Esophagus (tissue), 2 donors: Measurements from ENCODE around the gene RUNX1. TPM values are rescaled to one million over a fixed set of nuclear protein-coding genes. Genes with fewer than 3 reads are reported as not detected.
A peak's percentile ranks its signal among the peaks of the same experiment; 100 is the strongest.

Experiments
- H3K27ac ChIP-seq, 2 donors: one replicate each; pipeline ENCODE4 v1.5.1; 2013; ENCODE audit warnings: low read depth in 2 of 2, mild to moderate bottlenecking in 2 of 2, inconsistent platforms in 1 of 2, low read length in 1 of 2, moderate library complexity in 1 of 2
- H3K27me3 ChIP-seq, 2 donors: one replicate each; pipeline ENCODE4 v1.6.1; 2013; ENCODE audit warnings: low read length in 2 of 2, control low read depth in 1 of 2, mild to moderate bottlenecking in 1 of 2; ENCODE audit not compliant: insufficient read depth in 2 of 2, control insufficient read depth in 1 of 2
- H3K36me3 ChIP-seq, 2 donors: one replicate each; pipeline ENCODE4 v1.6.1; 2013; ENCODE audit warnings: low read length in 1 of 2; ENCODE audit not compliant: control insufficient read depth in 2 of 2, insufficient read depth in 2 of 2
- H3K4me1 ChIP-seq, 2 donors: one replicate each; pipeline ENCODE4 v1.6.1; 2013; ENCODE audit warnings: low read length in 1 of 2; ENCODE audit not compliant: control insufficient read depth in 2 of 2, insufficient read depth in 2 of 2
- H3K4me3 ChIP-seq, 2 donors: one replicate each; pipeline ENCODE4 v1.5.1; 2013; ENCODE audit warnings: low read length in 2 of 2, mild to moderate bottlenecking in 2 of 2, low read depth in 1 of 2, moderate library complexity in 1 of 2
- H3K9me3 ChIP-seq, 2 donors: one replicate each; pipeline ENCODE4 v1.6.1; 2013; ENCODE audit warnings: mild to moderate bottlenecking in 2 of 2, low read depth in 1 of 2, low read length in 1 of 2, moderate library complexity in 1 of 2; ENCODE audit not compliant: control insufficient read depth in 2 of 2, insufficient read depth in 1 of 2
- WGBS, 2 donors: extraction: QIAGEN DNeasy Blood & Tissue Kit; methylation state at CpG; one replicate each; pipeline ENCODE4 v1.1.7; 2013; 5-methylcytosine and 5-hydroxymethylcytosine counted together
- polyA plus RNA-seq, 2 donors: library from polyadenylated mRNA; stranded (reverse); fragments of 200-250 nt; gene quantifications; one replicate each; pipeline ENCODE4 v1.2.3, GENCODE V29; 2013
- donor health status: healthy with polysubstance abuse.
- donor health status: Bipolar disorder and iron deficiency.

The RUNX1 gene
- polyA plus RNA-seq, 2 donors = 4.4 to 6.4 TPM

DNA sequence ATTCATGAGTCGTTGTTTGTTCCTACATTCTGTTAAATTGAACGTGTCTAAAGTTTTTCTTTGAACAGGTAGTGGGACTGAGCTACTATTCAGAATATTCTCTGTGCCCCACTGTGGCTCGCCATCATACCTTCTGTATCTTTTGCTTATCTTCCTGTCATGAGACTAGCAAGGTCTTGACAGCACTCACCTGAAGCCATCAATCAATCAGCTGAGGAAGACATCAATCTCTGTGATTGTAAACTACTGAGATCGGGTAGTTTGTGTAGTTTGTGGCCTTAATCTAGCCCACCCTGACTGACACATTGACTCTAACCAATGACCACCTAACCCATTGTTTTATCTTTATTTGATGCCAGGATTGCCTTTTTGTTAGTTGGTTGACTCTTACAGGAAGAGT is 17.7 kb upstream of the RUNX1 start:
- Histone ChIP-seq H3K36me3 (no peaks in the 10 kb centered on the region), H3K27me3 (no peaks in the 10 kb centered on the region), H3K9me3 (no peaks in the 10 kb centered on the region), H3K27ac (no peak overlapping the region), H3K4me3 (no peak overlapping the region), H3K4me1 (no peaks in the 10 kb centered on the region)
- WGBS, 2 donors = 90 to 92% methylated on average over 4 of the region's 4 CpGs

DNA sequence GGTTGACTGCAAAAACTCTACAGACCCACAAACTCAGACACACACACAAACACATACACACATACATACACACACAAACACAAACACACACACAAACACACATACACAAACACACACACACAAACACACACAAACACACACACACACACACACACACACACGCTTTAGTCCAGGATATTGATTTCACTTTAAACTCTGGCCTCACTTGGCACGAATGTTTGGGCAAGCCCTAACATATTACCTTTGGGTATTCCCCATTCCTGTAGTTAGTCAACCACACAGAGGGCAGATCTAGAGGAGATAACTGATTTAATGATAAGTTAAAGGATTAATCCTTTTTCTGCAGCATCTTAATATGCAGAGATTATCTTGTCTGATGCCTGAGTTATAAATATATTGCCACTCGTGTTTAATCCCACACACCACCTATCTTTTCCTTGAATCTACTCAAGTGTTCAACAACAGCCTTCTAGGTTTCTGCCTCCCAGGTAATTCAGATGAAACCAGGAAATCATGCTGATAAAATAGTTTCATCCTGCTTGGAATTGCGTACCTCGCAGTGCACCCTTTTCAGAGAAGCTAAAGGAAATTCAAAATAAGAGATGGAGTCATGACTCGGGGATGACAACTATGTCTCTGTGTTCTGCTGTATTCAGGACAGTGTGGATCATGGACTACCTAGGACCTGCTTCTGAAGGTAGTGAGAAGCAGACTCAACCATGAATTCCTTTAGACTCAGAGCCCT is 14.5 kb upstream of the RUNX1 start:
- no peak overlapping the region for H3K4me3 ChIP-seq
- no peaks in the 10 kb centered on the region for H3K36me3 ChIP-seq
- H3K27ac ChIP-seq = no peak overlapping the region
- H3K27me3 ChIP-seq = no peaks in the 10 kb centered on the region
- no peaks in the 10 kb centered on the region for H3K4me1 ChIP-seq
- no peaks in the 10 kb centered on the region for H3K9me3 ChIP-seq
- 52 to 56% methylated on average over 6 of the region's 6 CpGs for WGBS, 2 donors

DNA sequence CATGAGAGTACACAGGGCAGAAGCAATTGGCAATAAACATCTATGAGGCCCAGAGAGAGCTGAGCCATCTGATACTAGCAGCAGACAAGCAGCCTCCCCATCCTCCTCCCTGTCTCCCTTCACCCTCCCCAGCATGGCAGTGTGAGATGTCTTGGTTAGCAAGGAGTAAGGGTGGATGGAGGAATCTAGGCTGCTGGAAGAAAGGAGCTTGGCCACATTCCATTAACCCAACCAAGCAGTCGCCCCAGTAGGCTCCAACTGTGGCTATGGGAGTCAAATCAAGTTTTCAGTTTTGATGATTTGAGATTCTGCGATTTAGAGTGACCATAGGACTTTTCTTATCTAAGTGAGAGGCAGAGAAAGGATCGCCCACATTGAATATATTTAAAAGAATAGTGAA is 12.9 kb upstream of the RUNX1 start:
- no peak overlapping the region for H3K4me3 ChIP-seq
- H3K36me3 ChIP-seq = no peaks in the 10 kb centered on the region
- H3K4me1 ChIP-seq = no peaks in the 10 kb centered on the region
- WGBS, 2 donors = 93 to 98% methylated on average over 3 of the region's 3 CpGs
- no peak overlapping the region for H3K27ac ChIP-seq
- H3K27me3 ChIP-seq = no peaks in the 10 kb centered on the region
- H3K9me3 ChIP-seq = no peaks in the 10 kb centered on the region

DNA sequence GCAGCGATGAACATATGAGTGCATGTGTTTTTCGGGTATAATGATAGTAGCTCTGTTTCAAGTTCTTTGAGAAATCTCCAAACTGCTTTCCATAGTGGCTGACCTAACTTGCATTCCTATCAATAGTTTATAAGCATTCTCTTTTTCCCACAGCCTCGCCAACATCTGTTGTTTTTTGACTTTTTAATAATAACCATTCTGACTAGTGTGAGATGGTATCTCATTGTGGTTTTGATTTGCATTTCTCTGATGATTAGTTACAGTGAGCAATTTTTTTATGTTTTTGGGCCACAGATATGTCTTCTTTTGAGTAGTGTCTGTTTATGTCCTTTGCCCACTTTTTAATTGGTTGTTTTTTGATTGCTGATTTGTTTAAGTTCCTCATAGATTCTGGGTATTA is 10.6 kb upstream of the RUNX1 start:
- Histone ChIP-seq H3K4me1 (no peaks in the 10 kb centered on the region), H3K9me3 (no peaks in the 10 kb centered on the region), H3K36me3 (no peaks in the 10 kb centered on the region), H3K27me3 (no peaks in the 10 kb centered on the region), H3K4me3 (no peak overlapping the region), H3K27ac (no peak overlapping the region)
- 90 to 92% methylated on average over 3 of the region's 3 CpGs for WGBS, 2 donors

DNA sequence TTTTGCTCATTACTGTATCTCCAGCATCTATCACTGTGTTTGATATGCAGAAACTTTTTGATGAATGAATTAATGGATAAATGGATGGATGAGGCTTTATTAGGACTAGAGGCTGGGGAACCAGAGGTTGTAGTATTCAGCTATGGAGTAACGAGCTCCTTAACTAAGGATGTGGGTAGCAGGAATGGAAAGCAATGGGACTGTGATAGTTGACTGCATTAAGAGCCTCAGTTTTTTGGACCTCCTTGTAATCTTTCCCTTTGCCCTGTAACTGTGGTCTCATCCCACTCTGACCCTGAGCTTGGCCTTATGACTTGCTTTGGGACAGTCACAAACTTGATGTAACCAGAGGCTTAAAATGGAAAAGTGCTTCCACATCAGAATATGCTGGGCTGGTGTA is 9.0 kb upstream of the RUNX1 start:
- Histone ChIP-seq H3K27me3 (no peaks in the 10 kb centered on the region), H3K4me1 (no peaks in the 10 kb centered on the region), H3K4me3 (no peak overlapping the region), H3K36me3 (no peaks in the 10 kb centered on the region), H3K9me3 (no peaks in the 10 kb centered on the region), H3K27ac (no peak overlapping the region)
- WGBS, 2 donors = 89 to 90% methylated on average over 1 of the region's 1 CpG

DNA sequence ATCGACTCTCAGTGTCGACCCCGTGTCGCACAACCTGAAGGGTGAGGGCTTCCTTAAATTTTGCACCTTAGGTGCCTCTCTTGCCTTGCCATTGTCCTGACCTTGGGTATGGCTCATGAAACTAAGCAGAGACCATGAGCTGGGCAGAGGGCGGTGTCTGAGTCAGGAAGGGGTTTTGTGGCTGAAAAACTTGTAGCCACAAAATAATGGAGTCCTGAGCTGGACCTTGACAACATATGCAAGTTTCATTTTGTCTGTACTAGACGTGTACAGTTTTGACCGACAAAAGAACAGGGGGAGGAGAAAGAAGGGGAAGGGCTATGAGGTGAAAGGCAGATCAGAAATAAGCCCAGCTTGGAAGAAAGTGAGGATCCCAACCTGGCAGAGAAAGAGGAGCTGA is 8.3 kb upstream of the RUNX1 start:
- H3K36me3 ChIP-seq = no peaks in the 10 kb centered on the region

GRCh38 chr21:35053356-35054096 is 4.4 kb upstream of the RUNX1 start:
- peaks cover 0 to 2% of the 10 kb centered on the region in 2 donors for H3K4me1 ChIP-seq
- WGBS, 2 donors = 79 to 83% methylated on average over 11 of the region's 11 CpGs

More for the DNA sequence above, 8.3 kb upstream of the RUNX1 start:
- Histone ChIP-seq H3K27me3 (no peaks in the 10 kb centered on the region), H3K4me3 (no peak overlapping the region), H3K9me3 (no peaks in the 10 kb centered on the region), H3K27ac (no peak overlapping the region), H3K4me1 (no peaks in the 10 kb centered on the region)
- 84 to 88% methylated on average over 7 of the region's 7 CpGs for WGBS, 2 donors

GRCh38 chr21:35052801-35053200 is 3.7 kb upstream of the RUNX1 start:
- H3K4me1 ChIP-seq = peaks cover 0 to 5% of the 10 kb centered on the region in 2 donors
- 91 to 98% methylated on average over 3 of the region's 3 CpGs for WGBS, 2 donors
- no peak overlapping the region for H3K27ac ChIP-seq
- H3K4me3 ChIP-seq = no peak overlapping the region
- H3K27me3 ChIP-seq = no peaks in the 10 kb centered on the region
- no peaks in the 10 kb centered on the region for H3K36me3 ChIP-seq
- H3K9me3 ChIP-seq = no peaks in the 10 kb centered on the region

More at GRCh38 chr21:35053356-35054096, 4.4 kb upstream of the RUNX1 start:
- H3K4me3 ChIP-seq = no peak overlapping the region
- H3K27ac ChIP-seq = no peak overlapping the region
- no peaks in the 10 kb centered on the region for H3K27me3 ChIP-seq
- no peaks in the 10 kb centered on the region for H3K9me3 ChIP-seq
- no peaks in the 10 kb centered on the region for H3K36me3 ChIP-seq

DNA sequence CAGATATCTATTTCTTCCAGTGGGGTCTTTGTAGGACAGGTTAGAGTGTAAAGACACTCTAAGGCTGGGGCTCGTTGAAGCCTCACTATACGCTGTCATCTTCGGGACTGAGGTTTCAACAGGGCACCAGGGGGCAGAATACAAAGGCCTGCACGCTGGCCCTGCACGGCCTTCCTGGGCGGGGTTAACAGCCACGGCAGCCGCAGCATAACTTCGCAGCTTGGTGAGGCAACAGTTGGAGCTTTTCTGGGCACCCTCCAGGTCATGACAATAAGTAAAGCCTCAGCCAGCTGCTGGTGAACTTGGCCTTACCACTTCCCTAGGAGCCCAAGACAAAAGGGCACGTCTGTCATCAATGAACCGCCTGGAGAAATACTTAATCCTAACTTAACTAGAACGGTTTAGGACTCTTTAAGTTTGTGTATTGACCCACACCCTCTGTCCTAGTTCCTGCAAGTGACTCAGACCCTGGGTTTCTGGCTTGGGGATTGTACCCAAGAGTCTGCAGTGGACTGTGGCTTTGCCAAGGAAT is 2.3 kb upstream of the RUNX1 start:
- H3K36me3 ChIP-seq = no peaks in the 10 kb centered on the region
- no peaks in the 10 kb centered on the region for H3K27me3 ChIP-seq
- H3K4me3 ChIP-seq = no peak overlapping the region
- H3K9me3 ChIP-seq = no peaks in the 10 kb centered on the region
- H3K27ac ChIP-seq = peak overlapping the region in 1 of 2 donors; percentile 14
- 19% methylated on average over 12 of the region's 12 CpGs for WGBS, 2 donors
- peaks cover 0 to 8% of the 10 kb centered on the region in 2 donors for H3K4me1 ChIP-seq
